Stimulated activated CD4-positive, alpha-beta T cell treated with anti-CD3 and anti-CD28 coated beads, Interleukin-12 subunit alpha, Interleukin-12 subunit beta, amount 100 ng/mL, for 4 hours (primary cell): ENCODE results near the gene THSD1.
A peak's percentile ranks its signal among the peaks of the same experiment; 100 is the strongest.
"Not testable (repeated sequence)": the region's sequence is repeated elsewhere in the genome, so short reads cannot be mapped to it uniquely, and the experiment has no call there.

Experiments used
- DNase-seq: peaks from one replicate; pipeline ENCODE4 v3.0.0-alpha.2; 2020

THSD1 gene

DNA sequence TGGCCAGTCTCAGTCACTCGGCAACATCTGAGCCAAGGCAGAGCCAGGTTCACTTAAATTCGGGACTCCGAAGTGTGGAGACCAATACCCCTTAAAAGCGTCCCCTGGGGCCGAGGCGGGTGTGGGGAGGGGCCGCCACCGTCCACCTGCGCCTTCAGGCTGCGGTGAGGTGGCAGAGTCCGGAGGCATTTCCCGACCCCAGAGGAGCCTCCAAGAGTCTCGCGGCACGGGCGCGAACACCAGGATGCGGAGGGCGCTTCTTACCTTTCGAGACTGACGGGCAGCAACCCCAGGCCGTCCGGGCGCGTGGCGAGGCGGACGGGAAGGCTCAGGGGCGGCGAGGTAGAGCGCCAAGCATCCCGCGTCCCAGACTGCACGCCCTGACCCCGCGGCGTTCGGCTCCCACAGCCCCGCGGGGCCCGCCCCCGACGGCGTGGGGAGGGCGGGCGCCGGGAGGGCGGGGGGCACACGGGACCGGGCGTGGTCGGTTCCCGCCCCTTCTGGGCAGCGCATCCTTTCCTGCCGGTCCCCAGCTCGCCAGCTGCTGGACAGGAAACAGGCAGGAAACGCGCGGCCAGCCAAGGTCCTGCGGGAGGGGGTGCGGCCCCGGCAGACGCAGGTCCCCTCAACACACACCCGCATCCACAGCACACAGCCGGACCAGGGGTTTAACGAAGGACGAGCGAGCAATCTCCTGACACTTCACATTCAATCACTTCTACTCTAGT lies at the start of gene THSD1:
TSS of gene THSD1 (minus strand) at position 406 of the 728 bp plus-strand sequence. CDS start 3,572 bp downstream, outside the sequence.
- peak; percentile 3 for DNase-seq

GRCh38 chr13:52455677-52456041 lies 49.7 kb upstream of the THSD1 start:
- peak; percentile 81 for DNase-seq

DNA sequence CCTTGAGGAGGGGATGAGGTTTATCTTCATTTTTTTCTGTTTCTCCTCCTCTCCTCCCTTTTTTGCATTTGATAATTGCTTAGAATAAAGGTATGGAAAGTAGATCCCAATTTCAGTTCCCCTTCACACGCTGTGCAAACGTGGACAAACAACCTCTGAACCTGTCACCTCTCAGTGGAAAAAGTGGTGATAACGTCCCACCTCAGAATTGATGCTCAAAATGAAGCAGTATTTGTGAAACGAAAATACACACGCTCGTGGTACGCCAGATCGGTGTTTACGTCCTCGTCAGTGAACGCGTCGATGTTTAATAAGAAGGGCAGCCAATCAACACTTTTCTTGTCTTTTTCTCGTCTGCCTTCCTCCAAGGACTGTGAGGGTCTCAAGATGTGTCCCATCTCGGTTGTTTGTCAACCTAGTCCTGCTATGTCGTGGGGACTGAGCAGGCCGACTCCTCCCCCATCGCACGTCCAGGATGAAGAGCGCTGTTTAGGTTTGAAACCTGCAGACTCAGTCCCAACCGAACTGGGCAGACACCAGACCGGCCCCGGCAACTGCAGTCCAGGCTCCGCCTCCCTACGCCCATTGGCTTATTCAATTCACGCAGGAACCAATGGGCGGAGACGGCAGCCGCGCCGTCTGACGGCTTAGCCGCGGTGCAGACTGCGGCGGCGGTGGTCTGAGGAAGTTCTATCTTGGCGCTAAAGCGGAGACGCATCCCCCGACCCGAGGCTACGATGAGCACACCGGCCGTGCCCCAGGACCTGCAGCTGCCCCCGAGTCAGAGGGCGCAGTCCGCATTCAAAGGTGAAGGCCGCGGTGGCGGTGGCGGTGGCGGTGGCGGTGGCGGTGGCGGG lies 49.1 kb upstream of the THSD1 start, which contains the start of gene CKAP2:
TSS of gene CKAP2 (plus strand) at position 659 of the 857 bp plus-strand sequence. CDS start at position 738, 79 bp downstream.
- peak; percentile 89 for DNase-seq

- DNase-seq: no peak
These were observed 48.5 kb upstream of the THSD1 start for GRCh38 chr13:52454459-52454819.

GRCh38 chr13:52452470-52452869 lies 46.5 kb upstream of the THSD1 start:
- DNase-seq: no peak

- DNase-seq: no peak
These were observed 45.3 kb upstream of the THSD1 start for GRCh38 chr13:52451135-52451804.

DNA sequence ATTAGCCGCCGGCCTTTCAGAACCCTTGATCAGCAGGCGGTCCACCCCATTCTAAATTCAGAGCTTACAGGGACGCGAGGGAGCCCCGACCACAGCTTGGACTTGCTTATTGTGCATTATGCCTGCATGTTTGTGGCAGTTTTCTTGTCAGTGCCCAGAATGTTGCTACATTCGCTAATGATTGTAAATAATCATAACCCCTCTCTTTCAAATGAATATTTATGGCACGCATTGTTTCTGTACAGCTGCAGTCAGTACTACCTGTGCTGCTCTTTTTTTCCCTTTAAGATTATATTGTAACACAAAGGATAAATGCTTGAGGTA lies 44.8 kb upstream of the THSD1 start:
- DNase-seq: no peak

DNA sequence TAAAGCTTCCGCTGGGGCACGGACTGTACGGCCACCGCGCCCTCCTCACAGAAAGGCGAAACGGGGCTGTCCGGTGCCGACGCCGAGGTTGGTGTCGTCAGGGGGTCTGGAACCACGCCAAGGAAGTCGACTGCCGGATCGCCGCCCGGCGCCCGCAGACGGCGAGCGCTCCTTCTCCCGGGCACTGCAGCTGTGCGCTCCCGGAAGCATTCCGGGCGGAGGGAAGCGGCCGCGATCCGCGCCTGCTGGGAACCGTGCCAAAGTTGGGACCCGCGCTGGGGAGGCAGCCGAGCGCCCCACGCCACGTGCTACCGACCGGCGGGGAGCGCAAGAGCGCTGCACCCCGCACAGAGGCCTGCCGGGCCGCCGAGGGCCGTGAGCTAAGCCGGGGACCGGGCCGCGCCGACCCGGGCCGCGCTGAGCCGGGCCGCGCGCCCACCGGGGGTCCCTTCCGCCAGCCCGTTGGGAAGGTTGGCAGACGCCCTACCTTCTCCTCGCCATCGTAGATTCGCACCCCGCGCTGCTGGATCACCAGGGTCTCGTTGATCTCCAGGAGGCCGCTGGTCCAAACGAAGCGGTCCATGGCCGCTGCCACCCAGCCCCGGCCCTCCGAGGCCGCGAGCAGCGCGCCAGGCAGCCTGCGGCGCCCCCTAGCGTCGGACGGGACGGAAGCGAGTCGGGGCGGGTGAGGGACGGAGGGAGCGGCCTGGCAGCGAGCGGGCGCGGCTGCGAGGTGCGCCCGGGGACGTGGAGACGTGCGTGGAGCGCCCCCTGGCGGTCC lies 44.2 kb upstream of the THSD1 start, which contains the start of gene VPS36:
TSS of gene VPS36 (minus strand) at position 623 of the 781 bp plus-strand sequence. CDS start at position 583, 40 bp downstream.
- DNase-seq: peak; percentile 97

- DNase-seq: no peak
These were observed 43.5 kb upstream of the THSD1 start for GRCh38 chr13:52449331-52450011.

GRCh38 chr13:52447815-52448552 lies 42.0 kb upstream of the THSD1 start:
- DNase-seq: no peak

- DNase-seq: no peak
These were observed 41.4 kb upstream of the THSD1 start for GRCh38 chr13:52447354-52447753.

DNA sequence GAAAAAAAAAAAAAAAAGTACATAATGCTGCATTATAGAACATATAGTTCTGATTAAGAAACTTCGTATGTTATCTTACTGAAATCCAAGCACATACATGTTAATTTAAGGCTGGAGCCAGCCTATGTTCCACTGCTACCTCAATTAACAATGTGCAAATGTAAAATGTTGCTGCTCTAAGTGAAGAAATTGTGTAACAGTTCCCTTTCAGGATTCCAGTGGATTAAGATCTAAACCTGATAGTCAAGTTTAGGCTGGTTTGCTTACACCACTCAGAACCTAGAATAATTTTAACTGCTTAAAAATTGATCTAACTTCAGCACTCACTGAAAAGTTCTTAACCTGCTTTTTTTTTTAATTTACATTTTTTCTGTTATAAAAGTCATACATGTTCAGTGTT lies 40.3 kb upstream of the THSD1 start:
- no peak for DNase-seq

DNA sequence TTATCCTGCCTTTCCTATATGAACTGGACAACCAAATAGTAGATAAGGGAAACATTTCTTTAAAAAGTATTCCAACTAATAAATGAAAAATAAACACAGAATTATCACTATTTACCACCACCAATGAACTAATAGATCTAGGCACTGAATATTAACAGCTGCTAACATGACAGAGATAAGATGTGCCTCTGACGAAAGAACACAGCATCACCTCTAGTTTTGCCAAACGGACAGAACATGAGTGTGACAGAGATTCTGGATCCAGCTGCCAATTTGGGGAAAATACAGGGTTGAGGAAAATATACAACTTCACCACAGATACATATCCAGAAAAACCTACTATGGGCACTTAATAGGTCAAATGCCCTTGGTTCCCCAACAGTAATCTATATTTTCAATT lies 26.5 kb upstream of the THSD1 start:
- DNase-seq: no peak

- DNase-seq: no peak
These were observed 22.3 kb upstream of the THSD1 start for GRCh38 chr13:52428295-52428694.

- no peak for DNase-seq
These were observed 15.2 kb upstream of the THSD1 start for GRCh38 chr13:52421216-52421615.

DNA sequence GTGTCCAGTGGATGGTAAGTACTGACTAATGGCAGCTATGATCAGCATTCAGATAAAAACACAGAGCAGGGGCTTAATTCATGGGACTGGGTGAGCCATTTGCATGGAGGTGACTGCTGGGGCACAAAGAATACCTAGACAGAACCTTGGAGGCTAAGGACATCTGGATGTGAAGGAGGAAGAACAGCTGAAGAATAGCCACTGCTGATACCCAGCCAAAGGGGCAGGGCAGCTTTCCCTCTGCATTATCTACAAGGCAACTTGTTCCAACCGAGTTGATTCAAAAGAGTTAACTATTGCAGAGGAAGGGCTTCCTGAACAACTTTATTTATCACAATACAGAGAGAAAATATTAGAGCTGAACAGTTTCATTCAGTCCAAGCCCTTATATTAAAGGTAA lies 13.1 kb upstream of the THSD1 start:
- no peak for DNase-seq

DNA sequence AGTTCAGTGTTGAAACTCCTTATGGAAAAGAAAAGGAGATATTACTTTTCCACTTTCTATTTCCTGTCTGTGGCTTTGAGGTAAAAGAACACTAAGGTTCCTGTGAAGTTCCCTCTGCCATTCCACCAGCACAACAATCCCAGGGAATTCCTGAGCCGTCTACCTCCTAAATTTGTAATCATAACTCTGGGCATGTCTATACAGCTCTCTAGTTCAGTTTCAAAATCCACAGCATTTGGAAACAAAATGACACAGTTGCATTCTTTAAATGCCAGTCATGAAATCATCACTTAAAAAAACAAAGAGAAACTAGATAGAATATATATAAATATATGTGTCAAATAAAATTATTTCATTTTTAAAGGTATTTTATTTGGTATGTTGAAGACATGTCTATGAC lies 9.0 kb upstream of the THSD1 start:
- DNase-seq: no peak

DNA sequence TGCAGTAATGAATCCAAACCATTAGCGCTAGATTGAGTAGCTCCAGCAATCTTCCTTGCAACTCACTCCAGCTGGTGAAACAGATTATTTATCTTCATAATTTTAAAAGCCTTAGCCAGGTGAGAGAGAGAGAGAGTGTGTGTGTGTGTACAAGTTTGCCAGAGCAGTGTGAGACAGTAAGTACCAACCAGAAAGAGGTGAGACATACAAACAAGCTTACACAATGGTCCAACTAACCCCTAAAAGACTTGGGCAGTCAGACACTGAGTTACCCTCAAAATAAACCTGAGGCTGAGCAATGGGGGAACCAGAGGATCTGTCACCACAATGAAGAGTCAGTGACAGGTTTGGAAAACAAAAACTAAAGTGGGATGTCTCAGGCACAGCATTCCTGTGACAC lies 8.1 kb upstream of the THSD1 start:
- no peak for DNase-seq

- no peak for DNase-seq
These were observed 6.2 kb upstream of the THSD1 start for GRCh38 chr13:52412128-52412527.

- no peak for DNase-seq
These were observed 5.7 kb upstream of the THSD1 start for GRCh38 chr13:52411629-52412028.

DNA sequence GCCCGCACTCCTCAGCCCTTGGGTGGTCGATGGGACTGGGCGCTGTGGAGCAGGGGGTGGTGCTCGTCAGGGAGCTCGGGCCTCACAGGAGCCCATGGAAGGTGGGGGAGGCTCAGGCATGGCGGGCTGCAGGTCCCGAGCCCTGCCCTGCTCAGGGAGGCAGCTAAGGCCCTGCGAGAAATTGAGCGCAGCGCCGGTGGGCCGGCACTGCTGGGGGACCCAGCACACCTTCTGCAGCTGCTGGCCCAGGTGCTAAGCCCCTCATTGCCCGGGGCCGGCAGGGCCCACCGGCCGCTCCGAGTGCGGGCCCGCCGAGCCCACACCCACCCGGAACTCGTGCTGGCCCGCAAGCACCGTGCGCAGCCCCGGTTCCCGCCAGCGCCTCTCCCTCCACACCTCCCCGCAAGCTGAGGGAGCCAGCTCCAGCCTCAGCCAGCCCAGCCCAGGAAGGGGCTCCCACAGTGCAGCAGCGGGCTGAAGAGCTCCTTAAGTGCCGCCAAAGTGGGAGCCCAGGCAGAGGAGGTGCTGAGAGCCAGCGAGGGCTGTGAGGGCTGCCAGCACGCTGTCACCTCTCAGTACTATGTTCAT lies 2.2 kb upstream of the THSD1 start:
- not testable (repeated sequence) for DNase-seq
